PFSK-1 (cell line): ENCODE measurements around the gene ANKHD1.
A peak's percentile ranks its signal among the peaks of the same experiment; 100 is the strongest.

Experiments used
- POLR2AphosphoS5 ChIP-seq: IDR thresholded peaks from 2 replicates; pipeline ENCODE4 v1.6.1; 2012; ENCODE audit warnings: low read depth, mild to moderate bottlenecking, control low read depth, low read length, moderate library complexity
- SIN3A ChIP-seq: IDR thresholded peaks from 2 replicates; pipeline ENCODE4 v1.6.1; 2012; ENCODE audit warnings: mild to moderate bottlenecking, low read length, moderate library complexity, borderline replicate concordance; ENCODE audit not compliant: insufficient read depth
- TAF1 ChIP-seq: IDR thresholded peaks from 2 replicates; pipeline ENCODE4 v1.6.1; 2012; ENCODE audit warnings: low read length, control low read depth, borderline replicate concordance; ENCODE audit not compliant: insufficient read depth
- TF ChIP-seq, protein P1 (sequence below), 2 experiments: IDR thresholded peaks; 2 replicates each; pipeline versions ENCODE4 v1.6.1 to v1.8.0; 2011 to 2012; ENCODE audit warnings: low read depth in 2 of 2, low read length in 2 of 2, control low read depth in 1 of 2, inconsistent platforms in 1 of 2, mild to moderate bottlenecking in 1 of 2, moderate library complexity in 1 of 2; ENCODE audit not compliant: insufficient read depth in 1 of 2

DNA sequence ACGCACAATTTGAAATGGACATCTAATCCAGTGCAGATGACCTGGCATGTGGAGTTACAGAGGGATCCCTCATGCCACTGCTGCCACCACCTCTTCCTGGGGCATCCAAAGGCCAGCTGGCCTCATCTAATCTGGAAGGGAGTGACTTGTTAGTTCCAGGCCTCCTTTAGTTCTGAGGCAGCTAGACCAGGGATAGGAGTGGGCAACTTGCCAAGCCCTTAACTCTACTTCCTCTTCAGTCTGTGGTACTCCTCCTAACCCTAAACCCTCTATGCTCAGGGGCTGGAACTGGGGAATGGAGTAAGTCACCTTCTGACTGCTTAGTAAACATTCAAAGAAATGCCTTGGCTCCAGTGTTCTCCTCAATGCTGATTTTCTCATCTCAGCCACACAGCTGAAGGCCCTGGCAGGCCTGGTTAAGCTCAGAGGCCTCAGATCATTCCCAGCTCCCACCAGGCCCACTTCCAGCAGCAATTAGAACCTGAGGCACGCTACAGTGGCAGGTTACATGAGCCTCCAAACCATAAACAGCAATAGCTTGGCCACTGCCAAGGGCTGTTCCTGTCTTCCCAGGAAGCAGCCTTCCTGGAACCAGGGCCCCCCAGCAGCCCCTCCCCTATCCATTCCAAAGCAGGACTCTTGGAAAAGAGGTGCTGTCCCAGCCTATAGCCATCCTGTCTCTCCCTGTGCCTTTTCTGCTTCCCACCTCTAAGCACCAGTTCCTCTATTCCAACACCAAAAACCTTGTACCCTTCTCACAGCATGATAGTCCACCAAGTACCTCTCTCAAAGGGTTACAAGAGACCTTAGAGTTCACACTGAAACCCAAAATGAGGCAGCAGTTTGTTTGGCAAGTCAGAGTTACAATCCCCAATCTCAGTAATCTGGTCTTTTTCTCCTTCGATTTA is 147.9 kb downstream of the ANKHD1 start:
- TF ChIP-seq TAF1 (no peak), SIN3A (no peak), POLR2AphosphoS5 (peak; percentile 45; the same call in 1 of the 2 replicates)
- TF ChIP-seq, protein P1, sequence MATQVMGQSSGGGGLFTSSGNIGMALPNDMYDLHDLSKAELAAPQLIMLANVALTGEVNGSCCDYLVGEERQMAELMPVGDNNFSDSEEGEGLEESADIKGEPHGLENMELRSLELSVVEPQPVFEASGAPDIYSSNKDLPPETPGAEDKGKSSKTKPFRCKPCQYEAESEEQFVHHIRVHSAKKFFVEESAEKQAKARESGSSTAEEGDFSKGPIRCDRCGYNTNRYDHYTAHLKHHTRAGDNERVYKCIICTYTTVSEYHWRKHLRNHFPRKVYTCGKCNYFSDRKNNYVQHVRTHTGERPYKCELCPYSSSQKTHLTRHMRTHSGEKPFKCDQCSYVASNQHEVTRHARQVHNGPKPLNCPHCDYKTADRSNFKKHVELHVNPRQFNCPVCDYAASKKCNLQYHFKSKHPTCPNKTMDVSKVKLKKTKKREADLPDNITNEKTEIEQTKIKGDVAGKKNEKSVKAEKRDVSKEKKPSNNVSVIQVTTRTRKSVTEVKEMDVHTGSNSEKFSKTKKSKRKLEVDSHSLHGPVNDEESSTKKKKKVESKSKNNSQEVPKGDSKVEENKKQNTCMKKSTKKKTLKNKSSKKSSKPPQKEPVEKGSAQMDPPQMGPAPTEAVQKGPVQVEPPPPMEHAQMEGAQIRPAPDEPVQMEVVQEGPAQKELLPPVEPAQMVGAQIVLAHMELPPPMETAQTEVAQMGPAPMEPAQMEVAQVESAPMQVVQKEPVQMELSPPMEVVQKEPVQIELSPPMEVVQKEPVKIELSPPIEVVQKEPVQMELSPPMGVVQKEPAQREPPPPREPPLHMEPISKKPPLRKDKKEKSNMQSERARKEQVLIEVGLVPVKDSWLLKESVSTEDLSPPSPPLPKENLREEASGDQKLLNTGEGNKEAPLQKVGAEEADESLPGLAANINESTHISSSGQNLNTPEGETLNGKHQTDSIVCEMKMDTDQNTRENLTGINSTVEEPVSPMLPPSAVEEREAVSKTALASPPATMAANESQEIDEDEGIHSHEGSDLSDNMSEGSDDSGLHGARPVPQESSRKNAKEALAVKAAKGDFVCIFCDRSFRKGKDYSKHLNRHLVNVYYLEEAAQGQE (IDR thresholded peaks at IDR 0.05; ENCODE audit: insufficient read depth in 1 of 2, low read depth in 2 of 2, low read length in 2 of 2) = no peak
